Glutamatergic neuron (in vitro differentiated cells): ENCODE results near the gene KDM2B. TPM values are rescaled to one million over a fixed set of nuclear protein-coding genes. Genes with fewer than 3 reads are reported as not detected.

Experiments
- DNase-seq: peaks from one replicate; pipeline ENCODE4 v3.0.0; 2022
- H3K27ac Mint-ChIP-seq: one replicate; pipeline ENCODE4 v1.8.0; 2020; ENCODE audit warnings: mild to moderate bottlenecking, mixed read lengths, inconsistent platforms; ENCODE audit not compliant: unreplicated experiment
- H3K27me3 Mint-ChIP-seq: one replicate; pipeline ENCODE4 v1.8.0; 2020; ENCODE audit warnings: mild to moderate bottlenecking, moderate library complexity, mixed read lengths, inconsistent platforms; ENCODE audit not compliant: unreplicated experiment
- H3K36me3 Mint-ChIP-seq: one replicate; pipeline ENCODE4 v1.8.0; 2020; ENCODE audit warnings: mild to moderate bottlenecking, mixed read lengths, inconsistent platforms; ENCODE audit not compliant: unreplicated experiment
- H3K4me1 Mint-ChIP-seq: one replicate; pipeline ENCODE4 v1.8.0; 2020; ENCODE audit warnings: mild to moderate bottlenecking, low read depth, mixed read lengths, inconsistent platforms; ENCODE audit not compliant: unreplicated experiment
- H3K4me3 Mint-ChIP-seq: one replicate; pipeline ENCODE4 v1.8.0; 2020; ENCODE audit warnings: mild to moderate bottlenecking, mixed read lengths, inconsistent platforms; ENCODE audit not compliant: unreplicated experiment
- H3K9me3 Mint-ChIP-seq: one replicate; pipeline ENCODE4 v1.8.0; 2020; ENCODE audit warnings: mild to moderate bottlenecking, moderate library complexity, mixed read lengths, inconsistent platforms; ENCODE audit not compliant: unreplicated experiment
- CTCF ChIP-seq: fragments of 200-600 bp; sonication (generic); IDR thresholded peaks from one replicate; pipeline ENCODE4 v1.5.0; 2021; ENCODE audit not compliant: partially characterized antibody, unreplicated experiment
- total RNA-seq: library from RNA; stranded (reverse); fragmentation: NEBNext Ultra II Directional; extraction: Animal tissue kit (Norgen Biotek cat#: 25700); gene quantifications from one replicate; pipeline ENCODE4 v1.2.1, GENCODE V29; 2021; ENCODE audit not compliant: unreplicated experiment

The KDM2B gene
- total RNA-seq, 1 donor from 2014 or later, result 64.3 TPM

- no peak overlapping the region for H3K4me3 Mint-ChIP-seq
- DNase-seq, result no peak
- no peaks in the 10 kb centered on the region for H3K4me1 Mint-ChIP-seq
- no peaks in the 10 kb centered on the region for H3K9me3 Mint-ChIP-seq
- H3K27ac Mint-ChIP-seq, result no peak overlapping the region
- no peaks in the 10 kb centered on the region for H3K36me3 Mint-ChIP-seq
- TF ChIP-seq CTCF, result no peak
- H3K27me3 Mint-ChIP-seq, result no peaks in the 10 kb centered on the region
Observed at GRCh38 chr12:121413917-121414316, 166.9 kb downstream of the KDM2B start.

- peaks cover 10% of the 10 kb centered on the region for H3K4me1 Mint-ChIP-seq
- DNase-seq, result no peak
- no peak overlapping the region for H3K4me3 Mint-ChIP-seq
- TF ChIP-seq CTCF, result no peak
- H3K9me3 Mint-ChIP-seq, result peaks cover 4% of the 10 kb centered on the region
- no peaks in the 10 kb centered on the region for H3K27me3 Mint-ChIP-seq
- H3K36me3 Mint-ChIP-seq, result no peaks in the 10 kb centered on the region
- no peak overlapping the region for H3K27ac Mint-ChIP-seq
Observed at GRCh38 chr12:121405211-121405610, 175.6 kb downstream of the KDM2B start.

- H3K9me3 Mint-ChIP-seq, result peaks cover 4% of the 10 kb centered on the region
- no peaks in the 10 kb centered on the region for H3K36me3 Mint-ChIP-seq
- no peak for DNase-seq
- TF ChIP-seq CTCF, result no peak
- peaks cover 10% of the 10 kb centered on the region for H3K4me1 Mint-ChIP-seq
- H3K27me3 Mint-ChIP-seq, result peaks cover under 1% of the 10 kb centered on the region
- H3K27ac Mint-ChIP-seq, result no peak overlapping the region
- H3K4me3 Mint-ChIP-seq, result no peak overlapping the region
Observed at GRCh38 chr12:121404734-121405133, 176.1 kb downstream of the KDM2B start.

- H3K4me3 Mint-ChIP-seq, result no peak overlapping the region
- no peak overlapping the region for H3K27ac Mint-ChIP-seq
- H3K4me1 Mint-ChIP-seq, result peaks cover 11% of the 10 kb centered on the region
- H3K36me3 Mint-ChIP-seq, result no peaks in the 10 kb centered on the region
- H3K27me3 Mint-ChIP-seq, result peaks cover 5% of the 10 kb centered on the region
- no peak for DNase-seq
- H3K9me3 Mint-ChIP-seq, result peaks cover 4% of the 10 kb centered on the region
- TF ChIP-seq CTCF, result no peak
Observed at GRCh38 chr12:121403721-121404120, 177.1 kb downstream of the KDM2B start.

- peaks cover 9% of the 10 kb centered on the region for H3K4me1 Mint-ChIP-seq
- H3K4me3 Mint-ChIP-seq, result peak overlapping the region; percentile 97
- H3K36me3 Mint-ChIP-seq, result no peaks in the 10 kb centered on the region
- peaks cover 5% of the 10 kb centered on the region for H3K27me3 Mint-ChIP-seq
- TF ChIP-seq CTCF, result no peak
- DNase-seq, result peak; percentile 56
- H3K9me3 Mint-ChIP-seq, result peaks cover 4% of the 10 kb centered on the region
- H3K27ac Mint-ChIP-seq, result peak overlapping the region; percentile 96
Observed at GRCh38 chr12:121400332-121401139, 180.3 kb downstream of the KDM2B start.
